Myocyte (in vitro differentiated cells): ENCODE data around the gene CBX1. TPM values are rescaled to one million over a fixed set of nuclear protein-coding genes. Genes with fewer than 3 reads are reported as not detected.

Experiments
- DNase-seq: peaks from one replicate; pipeline ENCODE4 v3.0.0-alpha.2; 2012; ENCODE audit warnings: low read depth
- microRNA counts: library from miRNA; unstranded; fragments of <30 nt; microRNA quantifications from one replicate; lab custom pipeline; 2016
- microRNA-seq: library from miRNA; unstranded; fragments of <30 nt; microRNA quantifications from one replicate; pipeline ENCODE4, GENCODE V29; 2016
- total RNA-seq: library from RNA; depleted of rRNA; stranded (reverse); fragments of >200 nt; gene quantifications from 2 replicates; pipeline ENCODE4 v1.2.3, GENCODE V29; 2014

CBX1 gene
- total RNA-seq, 1 donor from 2014 or later = 66.4 TPM

DNA sequence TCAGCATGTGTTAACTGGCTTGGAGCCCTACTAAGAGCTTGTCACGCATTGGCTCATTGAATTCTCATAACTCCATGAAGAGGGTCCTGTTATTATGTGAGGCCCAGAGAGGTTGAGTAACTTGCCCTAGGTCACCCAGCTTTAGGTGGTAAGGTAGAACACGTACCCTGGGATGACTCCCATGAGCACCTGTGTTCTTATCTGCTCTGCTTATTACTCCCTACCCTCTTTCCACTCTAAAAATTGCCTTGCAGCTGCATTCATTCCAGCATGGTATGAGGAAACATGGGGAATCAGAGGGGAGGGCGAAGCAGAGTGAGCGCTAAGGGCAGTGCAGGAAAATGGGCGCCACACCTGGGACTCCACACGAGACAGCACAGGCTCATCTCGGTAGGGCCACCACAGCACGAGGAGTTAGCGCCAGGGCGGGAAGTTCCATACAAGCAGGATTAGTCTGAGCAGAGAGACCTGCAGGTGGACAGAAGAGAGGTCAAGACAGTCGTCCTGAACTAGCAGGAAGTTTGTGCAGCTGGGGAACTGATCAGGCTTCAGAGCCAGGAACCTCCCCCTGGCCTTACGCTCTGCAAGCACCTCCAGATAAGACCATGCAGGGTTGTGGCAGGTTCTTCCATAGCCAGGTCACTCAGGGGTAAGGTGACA lies 73.8 kb downstream of the CBX1 start:
- no peak for DNase-seq

DNA sequence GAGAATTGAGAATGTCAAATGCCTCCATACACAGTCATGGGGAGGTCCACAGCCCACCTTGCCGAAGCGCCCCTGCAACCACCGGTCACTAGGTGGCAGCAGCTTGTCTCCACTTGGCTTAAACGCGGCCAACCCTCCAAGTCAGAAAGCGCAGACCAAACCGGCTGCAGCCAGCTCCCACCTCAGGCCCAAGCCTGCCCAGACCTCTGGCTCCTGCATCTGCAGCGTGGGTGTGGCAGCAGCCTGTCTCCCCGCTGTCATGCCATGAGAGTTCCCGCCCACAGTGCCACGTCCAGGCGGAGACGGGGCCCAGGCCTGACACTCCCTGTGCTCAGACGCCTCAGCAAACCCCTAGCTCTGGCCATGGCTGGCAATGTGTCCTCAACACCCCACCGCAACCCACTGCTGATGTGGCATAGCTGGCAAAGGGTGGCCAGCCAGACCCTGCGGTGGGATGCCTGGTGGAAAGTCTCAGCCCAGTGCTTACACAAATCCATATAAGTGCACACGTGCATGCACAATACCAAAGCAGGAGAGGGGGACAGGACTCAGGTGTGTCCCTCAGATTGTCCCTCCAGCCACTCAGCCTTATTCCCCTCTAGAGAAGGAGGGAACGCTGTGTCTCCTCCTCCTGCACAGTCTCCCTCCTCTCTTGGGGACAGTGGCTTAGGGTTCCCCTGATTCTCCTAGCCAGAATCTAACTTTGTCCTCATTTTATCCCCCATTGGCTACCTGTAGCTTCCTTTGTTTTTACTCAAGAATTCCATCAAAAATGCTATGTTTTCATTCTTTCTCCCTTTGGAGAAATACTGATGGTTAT lies 74.6 kb downstream of the CBX1 start:
- DNase-seq = peak; percentile 96

- peak; percentile 59 for DNase-seq
Measured at GRCh38 chr17:48025904-48026501, 75.3 kb downstream of the CBX1 start.

DNA sequence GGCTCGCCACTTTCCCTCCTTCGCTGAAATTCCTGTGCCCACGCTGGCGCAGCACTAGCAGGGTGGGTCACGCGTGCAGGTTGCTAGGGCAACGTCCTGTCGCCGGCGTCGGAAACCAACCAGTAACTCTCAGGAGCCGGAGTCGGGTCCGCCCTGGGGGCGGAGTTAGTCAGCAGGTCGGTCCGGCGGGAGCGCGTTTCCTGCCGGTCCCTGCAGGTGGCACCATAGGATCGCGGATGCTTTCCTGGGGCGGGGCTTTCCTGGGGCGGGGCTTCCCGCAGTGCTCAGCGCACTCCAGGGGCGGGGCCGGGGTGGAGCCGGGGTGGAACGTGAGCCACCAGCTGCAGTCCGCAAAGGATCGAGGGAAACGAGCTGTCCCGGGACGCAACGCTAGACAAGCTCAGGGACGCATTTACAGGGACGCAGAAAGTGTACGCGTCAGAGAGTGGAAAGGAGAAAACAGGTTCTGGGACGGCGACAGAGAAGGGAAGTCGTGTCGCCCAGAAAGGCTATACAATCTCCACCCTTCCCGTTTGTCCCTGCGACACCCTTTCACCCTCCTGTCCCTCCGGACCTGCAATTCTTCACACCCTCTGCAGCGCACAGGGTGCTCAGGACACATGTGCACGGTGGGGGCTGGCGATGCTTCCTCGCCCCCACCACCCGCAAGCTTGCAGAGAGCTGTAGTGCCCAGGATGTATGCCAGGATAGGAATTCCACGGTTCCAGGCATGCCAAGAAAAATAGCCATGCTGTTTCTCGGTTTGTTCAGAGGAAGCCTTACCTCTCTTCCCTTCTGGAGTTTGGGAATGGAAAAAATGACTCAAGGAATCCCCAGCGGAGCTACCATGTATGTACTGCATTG lies 76.0 kb downstream of the CBX1 start:
- peak; percentile 98 for DNase-seq

DNA sequence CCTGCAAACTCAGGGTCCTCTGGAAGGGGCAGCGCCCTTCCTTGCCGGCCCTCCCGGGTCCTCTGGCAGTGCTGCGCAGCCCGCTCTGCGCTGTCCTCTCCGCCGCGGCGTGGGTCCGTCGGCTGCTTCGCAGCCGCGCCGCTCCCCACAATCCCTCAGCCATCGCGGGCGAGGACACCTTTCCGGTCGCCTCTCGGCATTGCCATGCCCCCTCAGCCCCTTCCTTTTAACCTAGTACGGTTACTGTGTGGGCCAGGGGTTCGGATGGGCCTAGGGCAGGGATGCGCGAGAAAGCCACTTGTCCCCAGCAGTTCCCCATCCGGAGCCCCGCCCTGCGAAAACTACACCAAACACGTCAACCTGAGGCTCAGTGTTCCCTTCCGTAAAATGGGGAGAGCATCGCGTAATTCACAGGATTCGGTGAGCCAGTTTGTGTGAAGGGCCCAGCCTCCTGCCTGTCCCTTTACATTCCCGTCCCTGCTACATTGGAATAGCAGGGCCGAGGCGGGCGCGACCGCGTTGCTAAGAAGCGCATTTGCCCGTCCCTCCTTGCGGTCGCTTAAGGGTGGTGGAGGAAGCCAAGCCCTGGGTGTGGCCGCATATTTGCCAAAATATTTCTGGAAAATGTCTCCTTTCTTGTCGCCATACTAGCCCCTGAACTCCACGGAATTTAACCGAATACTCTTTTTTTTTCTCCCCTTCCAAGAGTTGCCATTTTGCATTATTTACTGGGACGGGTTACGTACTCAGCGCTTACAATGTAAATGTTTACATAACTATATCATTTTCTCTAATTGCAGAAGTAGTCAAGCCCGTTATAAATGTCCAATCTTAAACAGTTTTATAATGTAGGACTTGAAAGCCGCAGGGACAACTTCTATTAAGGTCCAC lies 76.9 kb downstream of the CBX1 start:
- DNase-seq = peak; percentile 93

DNA sequence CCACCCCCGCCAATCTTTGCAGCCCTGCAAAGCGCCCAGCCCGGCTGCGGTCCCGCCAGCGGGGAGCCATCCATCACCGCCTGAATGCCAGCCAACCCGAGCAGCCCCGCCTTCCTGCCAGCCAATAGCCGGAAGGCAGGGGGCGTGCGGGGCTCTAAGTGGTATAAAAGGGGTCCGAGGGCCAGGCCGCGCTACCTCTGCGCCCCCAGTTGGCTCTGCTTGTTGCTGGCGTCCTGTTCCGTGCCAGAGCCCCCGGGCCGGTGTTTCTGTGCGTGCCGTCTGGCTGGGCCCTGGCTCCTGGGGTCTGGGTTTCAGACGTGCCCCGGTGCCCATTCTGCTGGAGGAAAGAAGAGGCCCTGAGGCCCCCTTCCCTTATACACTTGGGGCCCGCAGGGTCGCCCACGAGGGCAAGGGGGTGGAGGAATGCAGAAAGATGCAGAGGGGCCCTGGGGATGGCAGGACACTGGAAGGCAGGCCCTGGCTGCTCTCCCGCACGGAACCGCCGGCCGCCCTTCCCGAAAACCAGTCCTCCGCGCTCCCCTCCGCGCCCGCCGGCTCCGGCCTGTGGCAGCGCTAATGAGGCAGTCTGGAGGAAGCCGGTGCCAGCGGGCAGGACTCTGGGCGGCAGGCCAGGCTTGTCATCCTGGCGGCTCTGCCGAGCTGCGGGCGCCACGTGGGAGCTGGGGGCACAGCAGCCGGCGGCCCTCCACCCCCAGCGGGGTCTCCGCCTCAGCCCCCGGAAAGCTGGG lies 77.7 kb downstream of the CBX1 start:
- DNase-seq = peak; percentile 94

DNA sequence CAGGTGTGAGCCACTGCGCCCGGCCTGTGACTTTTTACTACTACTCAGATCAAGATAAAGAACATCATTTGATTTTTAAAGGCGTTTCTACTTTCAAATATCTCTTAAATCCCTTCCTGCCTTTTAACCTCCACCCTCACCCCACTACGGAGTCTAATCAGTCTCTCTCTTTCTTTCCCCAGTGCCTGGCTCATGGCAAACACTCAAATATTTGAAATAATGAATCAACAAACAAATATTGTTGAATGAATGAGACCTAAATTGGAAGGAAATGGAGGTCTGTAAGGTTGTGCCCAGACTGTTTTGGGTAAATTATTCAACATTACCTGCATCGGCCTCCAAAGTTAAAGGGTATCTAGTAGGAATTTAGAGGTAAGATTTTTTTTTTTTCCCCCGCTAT lies 78.4 kb downstream of the CBX1 start:
- peak; percentile 19 for DNase-seq

DNA sequence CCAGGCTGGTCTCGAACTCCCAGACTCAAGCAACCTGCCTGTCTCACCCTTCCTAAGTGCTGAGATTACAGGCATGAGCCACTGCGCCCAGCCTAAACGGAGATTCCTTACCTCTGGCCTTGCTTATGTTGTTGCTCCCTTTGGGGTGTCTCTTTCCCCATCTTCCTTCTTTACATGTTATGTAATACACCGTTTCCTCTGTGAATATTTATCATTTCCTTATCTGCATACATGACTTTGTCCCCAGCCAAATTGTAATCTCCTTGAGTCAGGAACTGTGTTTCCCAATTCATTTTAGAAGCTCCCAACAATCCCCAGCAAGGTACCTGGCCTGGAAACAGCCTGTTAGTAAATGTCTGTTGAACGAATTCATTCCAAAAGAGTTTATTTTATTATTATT lies 79.3 kb downstream of the CBX1 start:
- no peak for DNase-seq

MicroRNAs encoded within 50 kb of the gene (microRNA counts, 767-probe panel; counts per million panel counts)
- 6,626 counts per million, percentile 11 among the panel's probes with 10 or more counts for microRNA hsa-miR-152 (lab: Ali Mortazavi, UCI)

Small RNA genes lying within 50 kb of the gene (microRNA-seq; reads per million reads assigned to microRNA genes)
- 438 reads per million, percentile 72 among the genes with 10 or more reads in this experiment for gene MIR152

Other genes starting within 250 kb of the CBX1 start
- gene SP2, start 205.2 kb downstream of the CBX1 start, total RNA-seq = 1.8 and 3.1 TPM in 2 replicates
- gene PNPO, start 159.9 kb downstream of the CBX1 start, total RNA-seq = 29.3 and 43.5 TPM in 2 replicates
- gene PRR15L, start 143.6 kb downstream of the CBX1 start, total RNA-seq = not detected in 2 replicates
- gene CDK5RAP3, start 130.4 kb downstream of the CBX1 start, total RNA-seq = 105 and 148 TPM in 2 replicates
- 45.8 and 57.6 TPM in 2 replicates for gene COPZ2, start 63.7 kb downstream of the CBX1 start, total RNA-seq
- 306 and 426 TPM in 2 replicates for gene NFE2L1, start 53.1 kb downstream of the CBX1 start, total RNA-seq
- 14.7 and 15.6 TPM in 2 replicates for gene SNX11, start 6.3 kb upstream of the CBX1 start, total RNA-seq